HG02642 (cell line): ENCODE measurements around the gene TAF6.
A peak's percentile ranks its signal among the peaks of the same experiment; 100 is the strongest.

Experiments
- ATAC-seq: cut with Tn5 transposase; IDR thresholded peaks from one replicate; pipeline ENCODE4 v1.9.1; 2021; ENCODE audit warnings: mild to moderate bottlenecking; ENCODE audit not compliant: unreplicated experiment, poor library complexity

TAF6 gene

GRCh38 chr7:100124301-100125230, 5.4 kb upstream of the TAF6 start:
- no peak for ATAC-seq

- no peak for ATAC-seq
Measured at GRCh38 chr7:100122568-100122967, 3.4 kb upstream of the TAF6 start.

- no peak for ATAC-seq
Measured at GRCh38 chr7:100122067-100122466, 2.9 kb upstream of the TAF6 start.

GRCh38 chr7:100120733-100121036, 1.5 kb upstream of the TAF6 start:
- no peak for ATAC-seq

GRCh38 chr7:100119970-100120732, 993 bp upstream of the TAF6 start:
- ATAC-seq: peak; percentile 31

- ATAC-seq: no peak
Measured at GRCh38 chr7:100118388-100119071, 628 bp downstream of the TAF6 start.

- ATAC-seq: no peak
Measured at GRCh38 chr7:100115026-100115425, 4.1 kb downstream of the TAF6 start.

- no peak for ATAC-seq
Measured at GRCh38 chr7:100111914-100112313, 7.2 kb downstream of the TAF6 start.

- no peak for ATAC-seq
Measured at GRCh38 chr7:100111156-100111555, 8.0 kb downstream of the TAF6 start.

- no peak for ATAC-seq
Measured at GRCh38 chr7:100109521-100110163, 9.5 kb downstream of the TAF6 start.

GRCh38 chr7:100107890-100108289, 11.3 kb downstream of the TAF6 start:
- no peak for ATAC-seq

GRCh38 chr7:100107125-100107737, 11.9 kb downstream of the TAF6 start:
- ATAC-seq: no peak

GRCh38 chr7:100106633-100107032, 12.5 kb downstream of the TAF6 start:
- no peak for ATAC-seq

GRCh38 chr7:100105534-100105933, 13.6 kb downstream of the TAF6 start:
- ATAC-seq: no peak

- ATAC-seq: no peak
Measured at GRCh38 chr7:100102950-100103840, 16.0 kb downstream of the TAF6 start.

- peak; percentile 85 for ATAC-seq
Measured at GRCh38 chr7:100101016-100101862, 17.9 kb downstream of the TAF6 start, which contains the start of the genes AP4M1 and MCM7. Gene AP4M1, plus strand, starts transcription at chr7:100101643. Its CDS starts 72 bp downstream, at chr7:100101715. Gene MCM7, minus strand, starts transcription at chr7:100101397. Its CDS starts 103 bp downstream, at chr7:100101294.

- ATAC-seq: peak; percentile 73
Measured at GRCh38 chr7:100100420-100101015, 18.6 kb downstream of the TAF6 start.

GRCh38 chr7:100099452-100099851, 19.7 kb downstream of the TAF6 start:
- ATAC-seq: no peak
